ENCODE data around the gene DUSP16.
"Not testable (repeated sequence)": the region's sequence is repeated elsewhere in the genome, so short reads cannot be mapped to it uniquely, and the experiment has no call there.

DUSP16 gene

DNA sequence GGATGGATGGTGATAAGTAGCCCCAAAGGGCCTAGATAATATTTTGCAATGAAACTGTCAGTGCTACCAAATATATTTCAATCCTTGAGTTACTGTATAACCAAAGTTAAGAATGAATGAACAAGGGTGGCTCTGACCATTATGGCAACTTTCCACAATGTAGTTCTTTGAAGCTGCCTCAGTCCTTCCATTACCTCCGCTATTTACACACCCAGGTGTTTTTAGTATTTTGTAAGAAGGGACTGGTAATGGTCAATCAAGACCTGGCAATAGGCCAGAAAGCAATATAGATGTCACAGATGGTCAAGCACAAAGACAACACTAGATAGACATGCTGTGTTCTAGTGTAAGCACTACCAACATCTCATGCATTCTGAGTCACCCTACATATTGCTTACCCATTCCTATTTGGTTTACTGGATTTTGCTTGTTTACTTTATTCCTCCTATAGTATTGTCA, 16.3 kb downstream of the DUSP16 start:
- DNase-seq (ENCODE audit: low spot score): no peak

DNA sequence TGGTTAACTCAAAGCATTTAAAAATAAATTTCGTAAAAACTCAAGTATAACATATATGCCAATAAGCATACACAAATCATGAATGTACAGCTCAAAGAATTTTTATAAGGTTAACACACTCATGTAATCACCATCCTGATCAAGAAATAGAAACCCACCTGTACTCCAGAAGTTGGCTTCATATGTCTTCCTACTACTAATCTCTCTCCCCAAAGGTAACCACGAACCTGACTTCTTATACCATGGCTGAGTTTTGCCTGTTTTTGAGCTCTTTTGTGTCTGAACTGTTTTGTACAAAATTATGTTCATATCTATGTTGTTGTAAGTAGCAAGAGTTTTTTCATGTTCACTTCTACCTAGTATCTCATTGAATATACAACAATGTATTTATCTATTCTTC, 18.7 kb downstream of the DUSP16 start:
- DNase-seq (ENCODE audit: low spot score): no peak

DNA sequence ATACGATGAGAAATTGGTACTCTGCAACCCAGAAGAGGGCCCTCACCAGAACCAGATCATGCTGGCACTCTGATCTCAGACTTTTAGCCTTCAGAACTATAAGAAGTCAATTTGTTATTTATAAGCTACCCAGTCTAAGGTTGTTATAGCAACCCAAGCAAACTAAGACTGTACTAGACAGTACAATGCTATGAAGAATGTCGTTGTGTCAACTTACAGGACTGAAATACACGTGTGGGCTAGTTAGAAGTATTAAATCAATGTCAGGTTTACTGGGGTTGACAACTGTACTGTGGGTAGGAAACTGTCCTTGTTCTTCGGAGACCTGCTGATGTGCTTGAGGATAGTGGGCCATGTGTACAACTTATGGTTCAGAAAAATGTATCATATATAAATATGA, 19.7 kb downstream of the DUSP16 start:
- DNase-seq (ENCODE audit: low spot score): no peak

DNA sequence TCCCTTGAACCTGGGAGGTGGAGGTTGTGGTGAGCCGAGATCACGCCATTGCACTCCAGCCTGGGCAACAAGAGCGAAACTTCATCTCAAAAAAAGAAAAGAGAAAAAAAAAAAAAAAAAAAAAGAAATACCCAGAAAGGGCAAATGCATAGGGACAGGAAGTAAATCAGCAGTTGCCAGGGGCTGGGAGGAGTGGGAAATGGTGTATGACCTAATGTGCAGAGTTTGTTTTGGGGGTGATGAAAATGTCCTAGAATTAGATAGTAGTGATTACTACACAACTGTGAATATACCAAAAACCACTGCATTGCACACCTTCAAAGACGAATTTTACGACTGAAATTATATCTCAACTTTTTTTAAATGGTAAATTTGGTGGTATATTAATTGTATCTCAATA, 20.4 kb downstream of the DUSP16 start:
- no peak for DNase-seq (ENCODE audit: low spot score)

DNA sequence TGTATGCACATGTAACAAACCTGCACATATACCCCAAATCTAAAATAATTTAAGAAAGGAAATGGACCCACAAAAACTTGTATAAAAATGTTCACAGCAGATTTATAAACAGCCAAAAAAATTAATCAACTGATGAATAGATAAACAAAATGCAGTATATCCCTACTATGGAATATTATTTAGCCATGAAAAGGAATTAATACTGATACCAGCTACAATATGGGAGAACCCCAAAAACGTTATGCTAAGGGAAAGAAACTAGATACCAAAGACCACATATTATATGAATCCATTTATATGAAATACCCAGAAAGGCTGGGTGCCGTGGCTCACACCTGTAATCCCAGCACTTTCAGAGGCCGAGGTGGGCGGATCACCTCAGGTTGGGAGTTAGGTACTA, 20.9 kb downstream of the DUSP16 start:
- no peak for DNase-seq (ENCODE audit: low spot score)

DNA sequence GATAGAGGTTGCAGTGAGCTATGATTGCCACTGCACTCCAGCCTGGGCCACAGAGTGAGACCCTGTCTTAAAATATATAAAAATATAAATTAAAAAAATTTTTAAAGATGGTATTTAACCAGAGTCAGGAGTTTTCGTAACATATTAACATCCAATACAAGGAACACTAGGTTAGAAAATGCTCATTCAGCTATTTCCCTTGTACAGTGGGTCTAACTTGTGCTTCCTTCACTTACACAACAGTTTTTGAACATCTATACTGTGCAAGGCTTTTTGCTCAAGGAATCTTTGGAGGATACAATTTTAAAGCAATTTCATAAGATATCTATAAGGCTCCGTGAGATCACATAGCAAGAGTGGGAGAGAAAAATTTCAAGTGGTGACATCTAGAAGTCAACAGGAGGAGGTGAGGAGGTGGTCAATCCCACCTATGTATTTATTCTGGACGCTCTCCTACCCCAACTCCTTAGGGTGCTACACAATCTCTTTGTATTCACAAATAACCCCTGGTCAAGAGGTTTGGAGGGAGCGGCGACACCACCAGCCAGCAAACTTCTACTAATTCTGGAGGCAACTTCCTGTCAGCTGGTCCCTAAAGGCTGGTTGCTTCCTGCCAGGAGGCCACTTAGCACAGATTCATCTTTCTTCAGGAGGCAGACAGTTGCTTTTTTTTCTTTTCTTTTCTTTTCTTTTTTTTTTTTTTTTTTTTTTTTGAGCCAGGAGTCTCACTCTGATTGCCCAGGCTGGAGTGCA, 22.2 kb downstream of the DUSP16 start:
- no peak for DNase-seq (ENCODE audit: low spot score)

DNA sequence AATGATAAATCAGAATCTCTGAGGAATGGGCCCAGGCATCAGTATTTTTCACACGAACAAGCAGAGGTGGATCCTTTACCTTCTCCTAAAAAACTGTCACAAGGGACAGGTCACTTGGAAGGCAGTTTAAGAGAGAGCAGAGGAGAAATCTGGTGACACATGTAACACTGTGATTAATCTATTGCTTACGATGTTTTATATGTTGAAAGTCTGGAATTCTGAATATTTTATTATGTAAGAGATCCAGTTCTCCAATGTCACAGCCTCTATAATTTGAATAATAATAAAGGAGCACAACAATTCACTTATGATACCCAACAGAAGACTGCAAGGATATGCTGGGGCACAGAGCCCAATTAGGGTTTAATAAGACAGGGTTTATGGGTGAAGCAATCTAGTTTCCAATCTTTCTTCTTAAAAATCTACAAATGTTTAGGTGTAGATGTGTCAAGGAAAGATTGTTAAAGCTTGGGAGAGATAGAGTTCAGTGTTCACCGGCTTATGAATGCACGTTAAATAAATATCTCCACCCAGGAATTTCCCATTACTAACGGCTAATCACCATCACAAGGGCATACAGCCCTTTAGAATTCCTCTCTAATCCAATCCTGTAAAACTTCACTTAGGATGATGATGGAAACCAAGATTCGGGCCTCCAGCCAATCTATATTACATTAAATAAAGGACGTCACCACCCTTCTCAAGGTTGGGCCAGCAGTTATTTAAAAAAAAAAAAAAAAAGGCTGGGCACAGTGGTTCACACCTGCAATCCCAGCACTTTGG, 23.4 kb downstream of the DUSP16 start:
- DNase-seq (ENCODE audit: low spot score): no peak

DNA sequence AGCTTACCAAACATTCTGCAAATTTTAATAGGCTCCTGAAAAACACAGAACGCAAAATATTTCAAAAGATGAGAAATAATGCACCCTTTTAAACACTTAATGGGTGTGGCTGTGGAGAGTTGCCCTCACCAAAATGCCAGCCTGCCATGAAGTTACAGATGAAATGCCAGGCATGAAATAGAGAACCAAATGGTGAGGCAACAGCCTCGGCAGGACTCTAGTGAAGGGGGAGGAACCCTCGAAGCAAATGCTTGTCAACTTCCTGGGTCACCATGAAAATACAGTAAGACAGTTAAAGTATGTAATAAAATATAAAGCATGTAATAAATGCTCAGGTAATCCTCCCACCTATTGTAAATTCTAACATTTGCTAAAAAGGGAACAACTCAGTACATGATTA, 24.1 kb downstream of the DUSP16 start:
- DNase-seq (ENCODE audit: low spot score): no peak

DNA sequence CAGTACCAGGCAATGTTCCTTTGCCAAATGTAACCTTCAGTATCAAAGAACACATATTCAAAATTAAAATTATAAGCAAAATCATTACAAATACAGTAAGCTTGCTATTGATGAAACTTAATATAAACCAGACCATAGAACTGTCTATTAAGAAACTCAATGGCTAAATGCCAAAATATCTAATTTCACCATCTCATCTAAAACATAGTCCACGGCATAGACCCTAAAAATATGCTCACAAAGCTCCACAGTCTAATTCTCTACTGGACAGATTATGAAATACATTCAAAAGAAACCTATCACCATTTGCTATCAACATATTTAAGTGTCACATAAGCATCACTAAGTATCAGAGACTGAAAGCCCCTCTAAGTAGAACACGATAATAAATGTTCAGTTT, 25.2 kb downstream of the DUSP16 start:
- DNase-seq (ENCODE audit: low spot score): no peak

DNA sequence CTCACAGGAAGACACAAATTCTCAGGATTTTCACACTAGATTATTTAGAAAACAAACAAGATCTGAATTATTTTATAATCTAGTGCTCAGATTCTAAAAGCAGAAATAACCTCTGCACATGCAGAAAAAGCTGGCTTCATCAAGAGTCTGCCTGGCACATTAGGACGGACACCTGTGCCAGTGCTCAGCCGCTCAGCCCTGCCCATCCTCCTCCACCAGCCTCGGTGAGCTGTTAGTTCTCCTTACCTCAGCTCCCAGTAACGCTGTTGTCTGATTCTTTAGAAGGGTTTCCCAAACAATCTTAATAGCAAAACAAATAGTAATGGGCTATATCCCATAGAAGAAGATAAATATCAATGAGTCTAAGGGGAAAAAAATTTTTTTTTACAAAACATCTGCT, 27.7 kb downstream of the DUSP16 start:
- no peak for DNase-seq (ENCODE audit: low spot score)

DNA sequence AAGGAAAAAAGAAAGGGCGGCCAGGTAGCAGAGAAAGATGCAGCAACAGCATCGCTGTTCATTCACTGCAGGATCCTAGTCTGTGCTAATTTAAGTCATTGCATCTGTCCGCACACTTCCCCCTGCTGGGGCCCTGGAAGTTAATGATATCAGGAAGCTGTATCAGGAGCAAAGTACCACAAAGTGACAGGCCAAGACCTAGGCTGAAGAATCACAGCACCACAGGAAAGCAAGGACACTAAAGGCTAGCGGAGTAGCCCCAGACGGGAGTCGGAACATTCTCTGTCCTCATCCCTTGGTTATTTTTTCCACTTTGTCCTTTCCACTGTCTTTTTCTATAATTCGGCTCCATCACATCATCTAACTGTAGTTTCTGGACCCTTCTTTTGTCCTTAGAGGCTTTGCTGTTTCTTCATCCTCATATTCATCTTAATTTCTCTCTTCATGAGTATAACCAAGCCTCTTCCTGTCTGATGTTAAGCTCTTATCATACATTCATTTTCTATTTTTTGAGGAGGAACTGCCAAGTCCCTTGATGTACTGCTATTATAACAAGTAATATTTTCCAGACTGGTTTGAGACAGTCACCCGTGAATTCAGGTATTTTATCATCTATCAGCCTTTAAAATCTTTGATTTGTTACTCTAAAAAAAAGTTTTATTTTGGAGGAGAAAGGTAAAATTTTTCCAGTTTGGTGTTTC, 28.3 kb downstream of the DUSP16 start:
- no peak for DNase-seq (ENCODE audit: low spot score)

DNA sequence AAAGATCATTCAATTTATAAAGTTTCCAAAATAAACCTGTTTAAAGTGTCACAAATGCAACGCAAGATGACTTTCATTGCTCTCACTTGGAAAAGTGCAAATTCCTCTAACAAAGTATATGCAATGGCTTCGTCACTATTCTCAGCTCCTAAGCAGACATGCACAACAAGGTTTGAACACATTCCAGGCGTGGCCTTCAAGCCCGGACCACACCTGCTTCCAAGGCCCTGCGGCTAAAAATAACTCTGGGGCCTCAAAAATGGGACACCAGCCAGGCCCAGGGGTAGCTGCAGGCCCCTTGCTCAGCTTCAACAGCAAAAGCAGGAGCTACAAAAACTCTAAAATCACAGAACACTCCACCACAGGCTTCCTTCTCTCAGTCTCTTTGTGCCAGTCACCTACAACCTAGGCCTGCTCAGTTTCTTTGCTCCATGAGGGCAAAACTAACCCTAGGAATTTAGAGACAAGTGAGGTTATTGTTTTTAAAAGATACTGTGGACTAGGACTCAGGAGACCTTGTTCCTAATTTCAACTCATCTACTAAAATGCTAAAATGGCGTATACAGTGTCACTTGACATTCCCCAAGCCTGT, 29.3 kb downstream of the DUSP16 start:
- DNase-seq (ENCODE audit: low spot score): no peak

DNA sequence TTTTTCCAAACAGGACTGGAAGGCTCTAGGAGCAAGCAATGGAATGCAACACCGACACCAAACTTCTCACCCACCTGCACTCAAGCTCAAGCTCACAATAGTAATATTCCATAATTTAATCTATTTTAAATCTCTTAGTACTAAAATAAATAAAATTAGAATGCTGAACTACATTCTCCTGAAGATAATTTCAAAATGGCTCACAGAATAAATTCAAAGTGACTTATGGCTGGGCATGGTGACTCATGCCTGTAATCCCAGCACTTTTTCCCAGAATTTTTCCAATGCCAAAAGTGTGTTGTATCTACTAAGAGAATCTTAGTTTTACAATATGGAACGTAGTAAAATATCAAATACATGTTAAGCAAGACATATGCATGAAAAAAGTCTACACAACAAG, 31.5 kb downstream of the DUSP16 start:
- DNase-seq (ENCODE audit: low spot score): no peak

DNA sequence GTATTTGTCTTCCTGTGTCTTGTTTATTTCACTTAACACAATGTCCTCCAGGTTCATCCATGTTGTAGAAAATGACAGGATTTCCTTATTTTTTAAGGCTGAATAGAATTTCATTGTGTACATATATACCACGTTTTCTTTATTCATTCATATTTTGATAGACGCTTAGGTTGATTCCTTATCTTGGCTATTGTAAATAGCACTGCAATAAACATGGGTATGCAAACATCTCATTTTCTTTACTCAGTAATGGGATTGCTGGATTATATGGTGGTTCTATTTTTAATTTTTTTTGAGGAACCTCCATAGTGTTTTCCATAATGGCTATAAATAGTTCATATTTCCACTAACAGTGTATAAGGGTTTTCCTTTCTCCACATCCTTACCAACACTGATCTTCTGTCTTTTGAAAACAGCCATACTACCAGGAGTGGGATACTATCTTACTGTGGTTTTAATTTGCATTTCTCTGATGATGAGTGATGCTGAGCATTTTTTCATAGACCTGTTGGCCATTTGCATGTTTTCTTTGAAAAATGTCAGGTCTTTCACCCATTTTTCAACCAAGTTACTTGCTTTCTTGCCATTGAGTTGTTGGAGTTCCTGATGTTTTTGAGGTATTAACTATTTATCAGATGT, 32.8 kb downstream of the DUSP16 start:
- DNase-seq (ENCODE audit: low spot score): no peak

DNA sequence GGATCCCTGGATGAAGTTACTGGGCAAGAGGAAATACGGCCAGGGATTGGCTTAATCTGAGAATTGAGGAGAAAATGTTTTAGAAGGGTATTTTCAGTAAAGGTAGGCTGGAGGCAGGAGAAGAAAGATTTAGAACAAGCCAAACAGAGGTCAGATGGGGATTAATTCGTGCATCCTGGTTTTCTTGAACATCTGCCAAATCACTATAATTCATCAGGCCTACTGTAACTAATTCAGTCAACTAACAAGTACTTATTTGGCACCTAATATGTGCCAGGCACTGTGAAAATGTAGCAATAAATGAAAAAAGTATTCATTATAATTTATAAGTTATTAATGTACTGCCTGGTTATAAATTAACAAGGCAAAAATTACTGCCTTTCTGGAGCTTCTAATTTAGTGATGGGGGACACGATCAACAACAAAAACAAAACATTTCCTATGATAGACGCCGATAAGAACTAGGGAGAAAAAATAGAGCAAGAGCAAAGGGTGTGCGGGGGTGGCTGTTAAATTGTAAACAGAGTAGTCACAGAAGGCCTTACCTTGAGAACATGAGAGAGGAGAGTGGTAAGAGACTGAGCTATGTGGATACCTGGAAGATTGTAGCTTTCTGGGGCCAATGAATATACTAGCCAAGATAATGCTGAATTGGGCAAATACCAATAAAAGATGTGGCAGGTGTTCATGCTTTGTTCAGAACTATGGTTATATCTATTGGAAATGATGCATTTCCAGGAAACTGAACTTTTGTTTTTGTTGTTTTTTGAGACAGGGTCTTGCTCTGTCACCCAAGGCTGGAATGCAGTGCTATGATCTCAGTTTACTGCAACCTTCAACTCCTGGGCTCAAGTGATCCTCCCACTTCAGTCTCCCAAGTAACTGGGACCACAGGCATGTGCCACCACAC, 34.0 kb downstream of the DUSP16 start:
- no peak for DNase-seq (ENCODE audit: low spot score)

DNA sequence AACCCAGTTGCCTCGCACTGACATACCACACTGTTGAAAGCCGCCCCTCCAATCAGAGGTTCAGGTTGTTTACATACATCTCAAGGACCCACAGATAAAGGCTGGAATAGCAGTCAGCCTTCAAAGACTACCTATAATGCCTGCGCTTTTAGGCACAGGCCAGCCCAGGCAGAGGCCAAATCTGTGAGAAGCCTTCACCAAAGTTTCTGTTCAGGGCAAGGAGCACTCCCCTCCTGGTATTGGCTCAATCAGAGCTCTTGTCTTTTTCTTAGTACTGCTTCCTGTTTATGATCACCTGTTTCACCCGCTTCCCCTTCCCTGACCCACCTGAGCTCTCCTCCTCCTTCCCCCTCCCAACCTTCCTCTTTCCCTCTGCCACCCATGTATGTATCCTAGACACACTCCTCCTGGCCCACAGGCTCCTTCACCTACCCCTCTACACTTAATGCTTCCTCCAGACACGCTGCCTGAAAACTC, 34.8 kb downstream of the DUSP16 start:
- no peak for DNase-seq (ENCODE audit: low spot score)

DNA sequence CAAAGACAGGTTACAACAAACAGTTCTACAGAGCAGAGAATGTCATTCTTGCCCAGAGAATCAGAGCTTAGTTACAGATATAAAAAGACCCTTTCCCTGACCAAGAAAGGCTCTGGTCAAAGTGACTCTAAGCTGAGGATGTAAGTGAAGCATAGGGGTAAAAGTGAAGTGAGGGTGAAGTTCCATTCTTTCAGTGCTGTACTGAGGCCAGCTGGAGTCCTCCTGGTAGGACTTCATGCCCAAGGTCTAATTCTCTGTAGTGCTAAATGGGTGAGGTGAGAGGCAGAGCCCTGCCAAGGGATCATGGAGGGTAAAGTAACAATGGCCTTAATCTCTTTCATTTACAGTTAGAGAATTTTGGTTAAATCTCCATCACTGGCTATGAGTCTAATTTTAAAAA, 38.5 kb downstream of the DUSP16 start:
- DNase-seq (ENCODE audit: low spot score): no peak

DNA sequence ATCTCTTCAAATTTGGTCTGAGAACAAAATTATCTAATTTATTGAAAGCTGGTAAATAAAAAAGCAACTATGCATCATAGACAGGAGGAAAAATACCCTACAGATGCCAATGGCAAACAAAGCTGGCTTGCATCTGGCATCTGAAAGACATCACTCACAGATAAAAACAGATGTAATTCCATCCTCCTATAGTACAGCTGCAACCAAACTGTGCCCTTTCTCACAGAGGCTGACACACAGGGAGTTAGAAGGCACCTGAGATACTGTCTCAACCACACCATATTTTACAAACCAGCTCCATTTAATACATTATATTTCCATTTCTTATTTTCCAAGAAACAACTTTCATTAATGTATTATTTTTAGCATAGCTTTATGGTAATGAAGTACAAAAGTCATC, 39.4 kb downstream of the DUSP16 start:
- no peak for DNase-seq (ENCODE audit: low spot score)

DNA sequence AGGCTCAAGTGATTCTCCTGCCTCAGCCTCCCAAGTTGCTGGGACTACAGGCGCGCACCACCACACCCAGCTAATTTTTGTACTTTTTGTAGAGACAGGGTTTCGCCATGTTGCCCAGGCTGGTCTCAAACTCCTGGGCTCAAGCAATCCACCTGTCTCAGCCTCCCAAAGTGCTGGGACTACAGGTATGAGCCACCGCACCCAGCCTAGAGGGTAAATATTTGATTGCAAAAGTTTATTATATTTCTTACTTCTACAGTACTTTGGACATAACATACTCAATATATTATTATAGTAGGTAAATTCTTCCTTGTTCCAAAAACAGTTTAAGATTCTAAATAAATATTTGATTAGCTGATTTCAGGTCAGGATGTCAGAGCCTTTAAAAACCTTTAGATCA, 40.0 kb downstream of the DUSP16 start:
- not testable (repeated sequence) for DNase-seq (ENCODE audit: low spot score)

DNA sequence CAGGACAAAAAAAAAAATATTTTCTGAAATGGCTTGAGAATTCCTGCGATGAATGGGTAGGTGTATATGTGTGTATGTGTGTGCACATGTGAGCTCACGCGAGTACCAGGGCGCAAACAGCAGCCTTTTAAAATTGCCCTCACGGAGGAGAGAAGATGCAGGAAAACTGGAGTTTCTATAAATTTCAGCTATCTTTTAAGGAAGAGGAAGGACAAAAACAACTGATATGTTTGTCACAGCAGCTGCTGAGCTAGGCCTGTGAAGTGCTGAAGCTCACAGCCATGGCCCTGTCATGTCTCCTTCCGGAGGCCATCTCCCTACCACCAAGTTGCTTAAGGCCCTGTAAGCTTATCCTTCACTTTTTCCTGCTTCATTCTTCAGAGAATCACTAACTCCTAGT, 40.8 kb downstream of the DUSP16 start:
- no peak for DNase-seq (ENCODE audit: low spot score)

DNA sequence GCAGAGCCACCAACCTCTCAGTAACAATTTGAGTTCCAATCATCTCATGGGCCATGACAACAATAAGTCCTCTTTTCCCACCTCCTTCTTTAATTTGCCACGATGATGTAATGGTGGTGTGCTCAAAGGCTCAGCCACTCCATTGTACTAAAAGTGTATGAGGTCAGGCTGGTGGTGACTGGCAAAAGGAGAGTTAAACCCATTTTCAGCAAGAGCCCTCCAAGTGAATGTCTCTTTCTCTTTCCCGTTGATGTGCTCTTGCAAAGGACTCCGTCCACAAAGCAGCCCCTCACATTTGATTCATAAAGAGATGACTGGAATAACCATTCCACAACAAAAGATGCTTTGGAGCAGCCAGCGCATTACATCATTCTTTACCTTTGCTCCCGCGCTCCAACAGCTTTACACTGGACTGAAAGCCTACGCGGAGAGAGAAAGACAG, 41.6 kb downstream of the DUSP16 start:
- no peak for DNase-seq (ENCODE audit: low spot score)
